Fibroblast of skin of right quadriceps (primary cell): Measurements from ENCODE around the gene NEDD4.
"Not testable (repeated sequence)": the region's sequence is repeated elsewhere in the genome, so short reads cannot be mapped to it uniquely, and the experiment has no call there.

Source experiments
- DNase-seq: peaks from one replicate; pipeline ENCODE4 v3.0.0-alpha.2; 2013

Gene NEDD4

DNA sequence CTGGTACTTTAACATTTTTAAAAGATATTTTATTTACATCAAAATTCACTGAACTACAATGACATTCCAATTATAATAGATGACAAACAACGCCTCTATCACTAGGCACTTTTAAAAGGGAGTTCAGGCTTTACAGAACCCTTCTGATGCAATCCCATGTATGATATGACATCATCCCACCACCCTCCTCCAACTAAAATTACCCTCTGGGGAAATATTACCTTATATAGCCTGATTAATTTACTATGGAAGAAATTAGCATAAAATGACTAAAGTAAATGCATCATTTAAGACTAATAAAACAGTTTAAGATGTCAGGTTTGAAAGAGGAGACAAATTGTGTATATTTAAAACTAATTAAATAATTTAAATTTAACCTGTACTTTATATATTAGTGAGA, 10.4 kb upstream of the NEDD4 start:
- DNase-seq: not testable (repeated sequence)

DNA sequence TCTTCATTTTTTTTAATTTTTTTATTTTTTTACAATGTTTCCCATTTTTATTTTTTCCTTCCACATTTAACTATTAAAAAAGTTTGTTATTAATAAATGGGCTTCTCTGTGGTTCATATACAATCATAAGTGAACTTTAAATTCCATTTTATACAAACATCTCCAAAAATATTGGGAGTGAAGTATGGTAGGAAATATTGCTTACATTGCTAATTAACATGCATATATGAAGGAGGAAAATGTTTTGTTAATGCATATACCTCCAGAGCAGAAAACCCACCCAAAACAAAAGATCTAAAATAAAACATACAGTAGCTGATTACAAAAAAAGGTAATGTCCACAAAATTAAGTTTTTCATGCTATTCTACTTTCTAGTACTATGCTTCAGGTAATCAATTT, 9.9 kb upstream of the NEDD4 start:
- not testable (repeated sequence) for DNase-seq

DNA sequence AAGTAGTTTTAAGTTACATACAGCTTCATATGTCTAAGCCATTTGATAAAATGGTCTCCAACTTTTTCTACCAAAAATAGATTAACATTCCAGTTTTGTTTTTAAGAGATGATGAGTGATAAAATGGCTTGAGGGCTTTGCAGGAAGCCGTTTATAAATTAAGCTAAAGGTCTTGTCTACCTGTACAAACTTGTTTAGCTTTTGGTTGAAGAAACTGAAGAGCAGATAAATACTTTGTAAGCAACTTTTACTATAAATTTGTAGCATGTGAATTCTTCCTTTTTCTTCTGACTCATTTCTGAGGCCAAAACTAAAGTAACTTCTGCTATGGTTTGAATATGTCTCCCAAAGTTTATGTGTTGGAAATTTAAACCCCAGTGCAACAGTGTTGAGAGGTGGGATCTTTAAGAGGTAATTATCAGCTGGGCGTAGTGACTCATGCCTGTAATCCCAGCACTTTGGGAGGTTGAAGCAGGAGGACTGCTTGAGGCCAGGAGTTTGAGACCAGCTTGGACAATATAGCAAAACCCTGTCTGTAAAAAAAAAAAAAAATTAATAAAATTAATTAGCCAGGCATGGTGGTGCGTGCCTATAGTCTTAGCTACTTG, 8.2 kb upstream of the NEDD4 start:
- DNase-seq: no peak

DNA sequence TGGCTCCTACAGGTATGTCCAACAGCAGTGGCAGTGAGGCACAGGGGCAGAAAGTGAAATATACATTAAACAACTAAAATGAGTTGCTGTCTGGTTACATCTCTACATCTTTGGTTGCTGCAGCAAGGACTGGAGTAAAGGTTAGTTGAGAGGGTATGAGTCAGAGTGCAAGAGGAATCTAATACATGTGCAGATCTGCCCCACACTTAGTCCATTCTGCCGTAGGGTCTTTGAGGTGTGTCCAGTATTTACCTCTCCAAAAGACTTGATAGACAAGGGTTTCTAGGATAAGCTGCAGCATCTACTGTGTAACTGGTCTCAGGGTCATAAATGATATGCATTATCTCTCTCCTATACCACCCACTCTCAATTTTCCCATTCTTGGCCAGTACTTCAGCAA, 6.2 kb upstream of the NEDD4 start:
- no peak for DNase-seq

DNA sequence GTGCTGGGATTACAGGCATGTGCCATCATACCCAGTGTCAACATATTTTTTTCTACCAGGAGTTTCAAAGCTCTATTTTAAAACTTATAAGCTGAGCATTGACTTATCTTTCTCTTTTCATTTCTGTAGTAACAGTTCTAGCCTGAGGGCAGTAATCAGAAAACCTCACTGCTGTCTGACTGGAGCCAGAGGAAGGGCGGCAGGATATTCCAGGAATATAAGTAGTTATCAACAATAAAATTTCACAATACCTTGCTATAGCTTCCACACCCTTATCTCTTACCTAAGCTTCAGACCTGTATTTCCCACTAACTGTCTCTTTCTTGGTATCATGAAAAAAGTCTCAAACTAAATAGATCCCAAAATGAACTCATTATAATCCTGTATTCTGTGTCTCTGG, 5.1 kb upstream of the NEDD4 start:
- DNase-seq: no peak

DNA sequence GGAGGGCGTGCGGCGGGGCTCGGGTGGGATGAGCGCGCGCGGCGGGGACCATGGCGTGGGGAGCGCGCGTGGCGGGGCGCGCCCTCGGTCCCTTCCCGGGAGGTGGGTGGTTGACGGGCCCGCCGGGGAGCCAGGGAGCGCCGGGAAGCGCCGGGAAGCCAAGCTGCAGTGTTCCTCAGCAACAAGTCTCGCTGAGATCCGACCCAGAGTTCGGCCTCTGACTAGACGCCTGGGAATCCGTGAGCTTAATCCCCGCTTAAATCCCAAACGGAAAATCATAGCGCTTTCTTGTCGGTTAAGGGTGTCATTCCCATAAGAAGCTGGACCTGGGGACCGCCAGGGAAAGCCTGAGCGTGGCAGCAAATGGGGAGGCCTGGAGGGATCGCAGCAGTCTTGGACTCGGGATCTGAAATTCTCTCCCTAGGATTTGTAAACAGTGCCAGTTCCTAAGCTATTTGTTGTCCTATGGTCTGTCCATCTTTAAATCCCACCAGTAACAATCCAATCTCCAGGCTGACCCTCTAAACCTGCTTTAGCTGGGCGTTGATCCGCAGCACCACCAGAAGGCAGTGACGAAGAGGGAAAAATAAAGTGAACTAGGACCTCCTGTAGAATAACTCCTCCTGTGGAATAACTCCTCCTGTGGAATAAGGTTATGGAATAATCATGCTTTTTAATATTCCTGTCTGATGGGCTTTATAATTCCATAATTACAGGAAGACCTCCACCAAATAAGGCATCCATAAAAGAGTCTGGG, 570 bp upstream of the NEDD4 start:
- DNase-seq: peak; percentile 67

DNA sequence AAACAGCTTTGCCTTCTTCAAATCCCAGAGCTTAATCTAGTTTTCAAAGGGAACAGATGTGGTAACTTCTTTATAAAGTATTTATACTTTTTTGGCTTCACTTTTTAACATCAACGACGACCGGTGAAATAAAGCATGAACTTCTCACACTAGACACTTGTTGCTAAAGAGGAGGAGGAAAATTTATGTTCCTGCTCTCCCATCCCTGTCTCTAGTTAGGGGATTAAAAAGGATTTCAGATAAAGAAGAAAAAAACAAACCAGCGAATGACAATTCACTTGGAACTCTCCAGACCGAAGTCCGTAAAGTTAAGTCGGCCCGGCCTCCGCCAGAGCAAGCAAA, 672 bp downstream of the NEDD4 start:
- DNase-seq: no peak

DNA sequence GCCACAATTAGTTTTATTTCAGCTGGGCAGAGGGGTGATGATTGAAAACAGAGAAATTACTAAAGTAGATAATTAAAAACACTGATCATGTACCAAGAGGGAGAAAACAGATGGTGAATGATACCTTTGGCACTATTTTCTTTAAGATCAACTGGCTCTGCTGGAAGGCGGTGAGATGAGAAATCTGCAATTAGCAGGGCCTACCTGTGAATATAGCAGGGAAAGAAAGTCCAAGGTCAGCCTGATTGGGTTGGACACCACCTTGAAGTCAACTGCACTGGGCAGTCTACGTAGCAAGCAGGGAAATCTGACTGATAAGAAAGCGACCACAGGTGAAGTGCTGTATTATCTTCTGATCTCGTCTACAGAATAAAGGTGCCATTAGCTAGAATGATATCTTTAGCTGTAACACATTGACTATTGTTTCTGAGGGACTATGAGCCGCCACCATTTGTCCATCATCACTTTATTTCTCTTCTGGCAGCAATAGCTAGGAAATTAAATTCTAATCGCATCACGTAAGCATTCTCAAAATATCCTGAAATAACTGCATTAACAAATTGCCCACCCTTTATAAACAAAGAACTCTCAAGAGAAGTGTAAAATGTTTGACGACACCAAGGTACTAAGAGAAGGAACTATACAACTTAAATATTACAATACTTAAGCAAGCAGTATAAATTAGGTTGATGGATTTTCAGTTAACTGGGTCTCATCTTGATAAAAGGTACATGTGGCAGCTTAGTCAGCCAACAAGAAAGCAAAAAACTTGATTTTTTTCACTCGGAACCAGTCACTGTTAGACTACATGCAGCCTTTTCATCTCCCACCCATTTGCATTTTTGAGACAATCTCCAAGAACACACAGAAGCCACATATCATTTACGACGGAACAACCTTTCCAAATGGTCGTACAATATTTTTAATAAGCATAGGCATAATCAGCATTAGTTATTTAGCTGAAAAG, 1.3 kb downstream of the NEDD4 start:
- no peak for DNase-seq

DNA sequence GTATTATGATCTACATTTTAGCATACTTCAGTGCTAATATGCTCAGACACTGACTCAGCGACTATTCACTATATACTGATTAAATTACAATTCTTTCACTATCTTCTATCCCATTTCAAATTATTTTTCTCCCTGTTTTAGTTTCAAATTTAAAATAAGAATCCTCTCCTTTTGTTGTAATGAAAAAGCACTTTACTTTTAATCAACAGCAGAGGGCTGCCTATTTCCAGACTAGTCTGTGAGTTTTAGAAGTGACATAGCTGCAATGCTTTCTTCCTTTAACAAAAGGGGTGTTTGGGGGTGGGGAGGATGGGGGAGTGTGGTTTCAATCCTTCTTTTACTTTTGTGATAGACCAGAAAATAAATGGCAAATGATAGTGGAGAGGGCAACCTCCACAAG, 2.4 kb downstream of the NEDD4 start:
- no peak for DNase-seq

DNA sequence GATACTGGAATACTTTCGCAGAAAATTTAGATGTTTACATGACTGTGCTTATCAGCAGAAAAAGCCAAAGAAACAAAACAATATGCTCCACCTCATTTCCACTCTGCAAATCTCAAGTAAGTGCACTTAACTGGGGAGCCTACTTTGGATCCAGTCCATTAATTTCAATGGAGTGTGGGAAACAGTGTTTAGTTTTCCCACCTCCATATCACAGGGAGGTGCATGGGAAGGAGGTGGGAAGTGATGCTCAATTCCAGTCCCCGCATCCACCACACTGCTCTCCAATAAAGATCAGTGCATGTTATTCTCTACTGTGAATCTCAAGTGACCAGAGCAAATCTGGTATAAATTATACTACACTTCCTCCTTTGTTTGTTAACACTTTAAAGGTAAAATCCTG, 2.9 kb downstream of the NEDD4 start:
- DNase-seq: no peak

DNA sequence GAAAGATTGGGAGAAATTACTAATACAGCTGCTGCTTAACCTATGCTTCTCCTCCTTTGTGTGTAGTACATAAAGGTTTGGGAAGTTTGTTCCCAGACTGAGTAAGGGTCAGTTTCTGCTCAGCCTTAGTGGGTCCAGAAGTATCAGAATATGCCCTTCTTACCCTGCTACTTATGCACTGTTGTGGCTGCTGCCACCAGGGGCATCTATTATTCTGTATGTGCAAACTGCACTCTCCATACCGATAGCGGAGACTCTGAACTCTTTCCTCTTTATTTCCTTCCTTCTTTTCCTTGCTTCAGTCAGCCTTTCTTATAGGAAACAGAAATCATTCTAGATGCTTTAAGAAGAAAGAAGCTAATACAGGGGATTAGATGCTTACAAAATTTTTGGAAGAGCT, 4.0 kb downstream of the NEDD4 start:
- DNase-seq: no peak

DNA sequence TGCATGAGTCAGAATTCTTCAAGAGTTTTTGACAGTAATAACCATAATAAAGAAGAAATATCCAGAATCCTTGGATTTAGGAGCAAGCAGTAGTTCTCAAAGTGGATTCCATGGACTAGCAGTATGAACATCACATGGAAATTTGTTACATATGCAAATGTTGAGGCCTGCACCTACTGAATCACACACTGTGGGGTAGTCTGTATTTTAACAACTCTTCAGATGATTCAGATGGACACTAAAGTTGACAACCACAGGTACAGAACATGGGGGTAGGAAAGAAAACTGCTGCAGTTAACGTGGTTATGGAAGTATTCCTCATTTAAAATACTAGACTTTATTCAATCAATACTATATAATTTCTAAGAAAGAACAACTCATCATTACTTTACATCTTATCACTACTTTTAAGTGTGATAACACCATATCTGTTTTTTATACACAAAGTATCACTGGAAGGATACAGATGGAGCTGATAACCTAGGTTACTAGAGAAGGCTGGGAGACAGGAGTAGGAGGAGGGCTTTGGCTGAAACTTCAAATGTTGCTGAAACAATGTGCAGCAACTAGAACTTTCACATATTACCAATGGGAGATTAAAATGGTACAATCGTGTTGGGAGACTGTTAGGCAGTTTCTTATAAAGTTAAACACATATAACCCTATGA, 11.7 kb downstream of the NEDD4 start:
- DNase-seq: no peak

DNA sequence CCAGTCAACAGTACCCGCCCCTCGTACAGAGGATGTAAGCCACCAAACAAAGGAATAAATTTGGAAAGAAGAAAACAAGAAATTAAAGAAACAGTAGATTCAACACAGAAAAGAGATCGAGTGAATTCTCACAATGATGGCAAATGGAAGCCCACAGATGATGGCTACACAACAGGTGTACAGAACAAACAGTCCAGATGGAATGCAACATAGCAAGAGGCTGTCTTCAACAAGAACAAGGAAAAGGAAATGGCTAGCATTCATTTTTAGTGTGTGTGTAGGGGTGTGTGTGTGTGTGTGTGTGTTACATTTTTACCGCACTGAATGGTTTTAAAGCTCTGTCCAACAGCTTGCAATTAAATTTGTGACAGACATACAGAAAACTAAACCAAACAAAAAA, 12.9 kb downstream of the NEDD4 start:
- DNase-seq: no peak

DNA sequence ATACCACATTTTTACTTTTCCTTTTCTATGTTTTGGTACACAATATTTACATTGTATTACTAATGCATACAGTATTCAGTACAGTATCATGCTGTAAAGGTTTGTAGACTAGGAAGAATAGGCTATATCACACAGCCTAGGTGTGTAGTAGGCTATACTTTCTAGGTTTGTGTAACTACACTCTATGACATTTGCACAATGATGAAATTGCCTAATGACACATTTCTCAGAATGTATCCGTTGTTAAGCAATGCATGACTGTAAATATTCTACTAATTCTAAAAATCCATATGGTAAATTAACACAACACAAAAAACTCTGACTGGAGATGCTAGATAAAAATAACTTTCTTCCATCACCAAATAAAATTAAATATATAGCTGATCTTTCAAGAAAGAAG, 16.2 kb downstream of the NEDD4 start:
- no peak for DNase-seq

DNA sequence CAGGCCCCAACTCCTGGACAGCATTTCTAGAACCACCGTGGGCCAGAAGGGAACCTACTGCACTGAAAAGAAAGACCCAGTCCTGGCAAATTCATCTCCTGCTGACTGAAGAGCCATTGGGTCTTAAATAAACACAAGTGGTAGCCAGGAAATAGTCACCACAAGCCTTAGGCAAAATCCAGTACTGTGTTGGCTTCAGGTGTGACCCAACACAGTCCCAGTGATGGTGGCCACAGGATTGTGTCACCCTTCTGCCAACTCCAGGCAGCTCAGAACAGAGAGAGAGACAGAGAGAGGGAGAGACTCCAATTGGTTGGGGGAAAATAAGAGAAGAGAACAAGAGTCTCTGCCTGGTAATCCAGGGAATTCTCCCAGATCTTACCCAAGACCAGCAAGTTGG, 23.1 kb downstream of the NEDD4 start:
- DNase-seq: no peak

DNA sequence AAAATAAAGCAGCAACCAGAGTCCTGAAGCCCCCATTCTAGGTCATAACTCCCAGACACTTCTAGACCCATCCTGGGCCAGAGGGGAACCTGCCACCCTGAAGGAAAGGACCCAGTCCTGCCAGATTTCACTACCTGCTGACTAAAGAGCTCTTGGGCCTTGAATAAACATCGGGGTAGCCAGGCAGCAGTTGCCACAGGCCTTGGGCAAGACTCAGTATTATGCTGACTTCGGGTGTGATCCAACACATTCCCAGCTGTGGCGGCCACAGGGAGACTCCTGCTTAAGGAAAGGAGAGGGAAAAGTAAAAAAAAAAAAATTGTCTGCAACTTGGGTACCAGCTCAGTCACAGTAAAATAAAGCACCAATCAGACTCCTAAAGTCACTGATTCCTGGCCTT, 23.8 kb downstream of the NEDD4 start:
- no peak for DNase-seq

DNA sequence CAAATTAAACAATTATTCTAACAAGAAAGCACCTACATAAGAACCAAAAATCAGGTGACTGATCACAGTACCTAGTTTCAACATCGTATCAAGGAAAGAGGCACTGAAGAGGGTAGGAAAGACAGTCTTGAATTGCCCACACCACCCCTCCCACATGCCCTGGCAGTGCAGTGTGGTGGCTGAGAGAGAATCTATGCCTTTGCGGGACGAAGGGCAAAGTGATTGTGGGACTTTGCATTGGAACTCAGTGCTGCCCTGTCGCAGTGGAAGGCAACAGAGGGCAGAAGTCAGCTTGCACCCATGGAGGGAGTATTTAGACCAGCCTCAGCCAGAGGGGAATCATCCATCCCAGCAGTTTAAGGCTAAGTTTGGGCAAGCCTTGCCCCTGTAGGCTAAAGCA, 24.5 kb downstream of the NEDD4 start:
- no peak for DNase-seq

DNA sequence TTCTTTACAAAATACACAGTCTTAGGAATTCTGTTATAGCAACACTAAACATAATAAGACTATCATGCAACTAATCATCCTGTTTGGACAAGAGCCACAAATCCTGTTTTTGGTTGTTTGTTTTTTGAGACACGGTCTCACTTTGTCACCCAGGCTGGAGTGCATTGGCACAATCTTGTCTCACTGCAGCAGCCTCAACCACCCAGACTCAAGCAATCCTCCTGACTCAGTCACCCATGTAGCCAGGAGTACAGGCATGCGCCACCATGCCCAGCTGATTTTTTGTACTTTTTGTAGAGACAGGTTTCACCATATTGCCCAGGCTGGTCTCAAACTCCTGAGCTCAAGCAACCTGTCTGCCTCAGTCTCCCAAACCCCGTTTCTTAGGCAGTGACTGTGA, 28.3 kb downstream of the NEDD4 start:
- no peak for DNase-seq

DNA sequence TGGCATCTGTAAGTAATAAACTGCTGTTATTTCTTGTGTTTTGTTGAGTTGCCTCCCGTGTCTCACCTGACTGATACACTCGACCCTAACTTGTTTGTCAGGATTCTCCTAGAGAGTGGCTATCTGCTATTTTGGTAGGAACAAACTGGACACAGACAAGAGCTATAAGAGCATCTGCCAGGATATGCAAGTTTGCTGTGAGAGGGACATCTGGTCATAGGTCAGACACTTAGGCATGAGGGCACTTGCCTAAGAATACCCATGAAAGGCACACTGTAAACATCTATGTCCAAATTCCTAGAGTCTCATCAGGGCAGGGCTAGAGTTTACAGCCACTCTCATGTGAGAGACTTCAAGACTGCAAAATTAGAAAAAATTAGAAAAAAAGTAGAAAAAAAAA, 32.5 kb downstream of the NEDD4 start:
- no peak for DNase-seq

DNA sequence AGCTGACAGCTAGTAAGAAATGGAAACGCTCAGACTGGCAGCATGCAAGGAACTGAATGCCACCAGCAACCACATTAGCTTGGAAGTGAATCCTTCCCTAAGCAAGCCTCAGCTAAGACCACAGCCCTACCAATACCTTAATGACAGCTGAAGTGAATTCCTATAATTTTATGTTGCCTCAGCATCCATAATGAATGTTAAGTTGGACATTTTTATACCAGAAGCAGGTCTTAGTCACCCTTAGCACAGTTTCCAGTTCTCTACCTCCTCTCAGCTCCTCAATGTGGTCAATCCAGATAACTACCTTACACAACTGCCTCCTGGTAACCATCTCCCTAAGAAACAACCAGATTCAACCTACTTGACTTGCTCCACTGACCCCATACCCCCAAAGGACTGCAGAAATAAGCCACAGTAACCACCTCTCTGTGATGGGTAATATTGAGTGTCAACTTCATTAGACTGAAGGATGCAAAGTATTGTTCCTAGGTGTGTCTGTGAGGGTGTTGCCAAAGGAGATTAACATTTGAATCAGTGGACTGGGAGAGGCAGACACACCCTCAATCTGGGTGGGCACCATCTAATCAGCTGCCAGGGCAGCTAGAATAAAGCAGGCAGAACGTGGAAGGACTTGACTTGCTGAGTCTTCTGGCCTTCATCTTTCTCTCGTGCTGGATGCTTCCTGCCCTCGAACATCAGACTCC, 33.5 kb downstream of the NEDD4 start:
- DNase-seq: peak; percentile 6

DNA sequence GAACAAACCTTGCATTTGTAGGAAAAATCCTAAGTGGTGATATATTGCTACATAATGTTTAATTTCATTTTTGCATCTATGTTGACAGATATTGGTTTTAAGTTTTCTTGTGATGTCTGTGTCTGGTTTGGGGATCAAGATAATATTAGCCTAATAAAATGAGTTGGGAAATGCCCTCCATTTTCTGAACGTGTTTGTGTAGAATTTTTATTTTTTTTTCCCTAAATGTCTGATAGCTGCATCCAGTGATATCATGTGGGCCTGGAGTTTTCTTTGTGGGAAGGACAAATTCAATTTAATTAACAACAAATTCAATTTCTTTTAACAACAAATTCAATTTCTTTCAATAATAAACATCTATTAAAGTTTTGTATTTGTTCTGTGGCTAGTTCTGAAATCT, 35.1 kb downstream of the NEDD4 start:
- DNase-seq: no peak

DNA sequence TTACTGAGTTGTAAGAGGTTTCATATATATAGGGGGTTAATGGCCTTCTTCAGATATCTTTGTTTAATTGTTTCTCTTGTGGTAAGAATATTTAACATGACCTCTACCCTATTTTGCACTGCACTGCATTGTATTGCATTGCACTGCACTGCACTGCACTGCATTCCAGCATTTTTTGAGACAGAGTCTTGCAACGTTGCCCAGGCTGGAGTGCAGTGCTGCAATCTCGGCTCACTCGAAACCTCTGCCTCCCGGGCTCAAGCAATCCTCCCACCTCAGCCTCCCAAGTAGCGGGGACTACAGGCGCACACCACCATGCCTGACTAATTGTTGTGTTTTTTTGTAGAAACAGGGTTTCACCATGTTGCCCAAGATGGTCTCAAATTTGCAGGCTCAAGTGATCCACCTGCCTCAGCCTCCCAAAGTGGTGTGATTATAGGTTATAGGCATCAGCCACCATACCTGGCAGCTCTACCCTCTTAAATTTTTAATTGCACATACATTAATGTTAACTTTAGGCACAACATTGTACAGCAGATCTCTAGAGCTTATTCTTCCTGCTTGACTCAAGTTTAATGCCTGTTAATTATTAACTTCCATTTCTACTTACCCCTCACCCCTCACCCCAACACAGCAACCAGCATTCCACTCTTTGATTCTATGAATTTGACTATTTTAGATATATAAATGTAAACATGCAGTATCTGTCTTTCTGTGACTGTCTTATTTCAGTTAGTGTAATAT, 38.4 kb downstream of the NEDD4 start:
- no peak for DNase-seq
